ENCODE data around the gene SRRM3. TPM values are rescaled to one million over a fixed set of nuclear protein-coding genes. Genes with fewer than 3 reads are reported as not detected.
A peak's percentile ranks its signal among the peaks of the same experiment; 100 is the strongest.
"Not testable (repeated sequence)": the region's sequence is repeated elsewhere in the genome, so short reads cannot be mapped to it uniquely, and the experiment has no call there.

Gene SRRM3
- polyA plus RNA-seq, 2 donors, result 10.4 to 23.6 TPM

DNA sequence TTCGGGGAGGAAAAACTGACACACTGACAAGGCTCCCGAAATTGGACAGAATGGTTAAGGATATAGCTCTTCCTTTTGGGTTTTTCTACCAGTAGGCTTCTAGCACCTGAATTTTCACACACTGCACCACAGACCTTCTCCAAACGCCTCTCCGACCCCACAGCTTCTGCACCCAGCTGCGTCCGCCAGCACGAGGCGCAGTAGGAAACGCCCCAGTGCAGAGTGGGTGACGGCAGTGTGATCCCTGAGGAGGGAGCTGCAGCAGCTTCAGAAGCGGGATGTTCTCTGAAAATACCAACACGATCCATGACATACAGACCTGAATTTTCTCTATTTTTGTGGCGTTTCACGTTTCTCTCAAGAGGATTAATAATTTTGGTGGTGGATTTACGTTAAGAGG is 126.7 kb downstream of the SRRM3 start:
- Histone ChIP-seq H3K4me3 (ENCODE audit: low read depth in 1 of 2, low read length in 2 of 2) (no peak overlapping the region), H3K27ac (ENCODE audit: low read depth in 2 of 2, low read length in 1 of 2) (no peak overlapping the region), H3K4me1 (ENCODE audit: control insufficient read depth in 2 of 2, insufficient read depth in 2 of 2, low read length in 1 of 2) (no peaks in the 10 kb centered on the region), H3K36me3 (ENCODE audit: control insufficient read depth in 2 of 2, insufficient read depth in 2 of 2, low read length in 1 of 2) (peaks cover 16 to 23% of the 10 kb centered on the region in 2 donors), H3K9me3 (ENCODE audit: control insufficient read depth in 2 of 2, insufficient read depth in 1 of 2, low read depth in 1 of 2, low read length in 1 of 2) (no peaks in the 10 kb centered on the region), H3K27me3 (ENCODE audit: control insufficient read depth in 1 of 2, insufficient read depth in 2 of 2, low read length in 2 of 2) (no peaks in the 10 kb centered on the region)
- WGBS, 2 donors, result 80 to 82% methylated on average over 15 of the region's 15 CpGs

DNA sequence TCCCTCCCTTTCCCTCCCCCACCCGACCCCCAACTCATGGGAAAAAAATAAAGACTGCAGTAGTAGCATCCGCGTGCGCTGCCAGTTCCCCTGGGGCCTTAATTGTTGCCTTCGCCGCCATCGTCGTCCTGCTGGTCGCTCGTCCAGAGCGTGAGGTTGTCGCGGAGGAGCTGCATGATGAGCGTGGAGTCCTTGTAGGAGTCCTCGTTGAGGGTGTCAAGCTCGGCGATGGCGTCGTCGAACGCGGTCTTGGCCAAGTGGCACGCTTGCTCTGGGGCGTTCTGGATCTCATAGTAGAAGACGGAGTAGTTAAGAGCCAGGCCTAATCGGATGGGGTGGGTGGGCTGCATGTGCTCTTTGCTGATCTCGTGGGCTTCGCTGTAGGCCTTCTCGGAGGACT is 127.8 kb downstream of the SRRM3 start:
- peaks cover 0 to 3% of the 10 kb centered on the region in 2 donors for H3K4me1 ChIP-seq (ENCODE audit: control insufficient read depth in 2 of 2, insufficient read depth in 2 of 2, low read length in 1 of 2)

GRCh38 chr7:76330261-76330660 is 128.6 kb downstream of the SRRM3 start:
- H3K36me3 ChIP-seq (ENCODE audit: control insufficient read depth in 2 of 2, insufficient read depth in 2 of 2, low read length in 1 of 2), result peaks cover 16 to 19% of the 10 kb centered on the region in 2 donors
- no peaks in the 10 kb centered on the region for H3K9me3 ChIP-seq (ENCODE audit: control insufficient read depth in 2 of 2, insufficient read depth in 1 of 2, low read depth in 1 of 2, low read length in 1 of 2)
- no peak overlapping the region for H3K27ac ChIP-seq (ENCODE audit: low read depth in 2 of 2, low read length in 1 of 2)
- H3K4me1 ChIP-seq (ENCODE audit: control insufficient read depth in 2 of 2, insufficient read depth in 2 of 2, low read length in 1 of 2), result peaks cover 0 to 3% of the 10 kb centered on the region in 2 donors
- no peak overlapping the region for H3K4me3 ChIP-seq (ENCODE audit: low read depth in 1 of 2, low read length in 2 of 2)
- no peaks in the 10 kb centered on the region for H3K27me3 ChIP-seq (ENCODE audit: control insufficient read depth in 1 of 2, insufficient read depth in 2 of 2, low read length in 2 of 2)
- WGBS, 2 donors, result 70% methylated on average over 4 of the region's 4 CpGs

More for the DNA sequence above, 127.8 kb downstream of the SRRM3 start:
- WGBS, 2 donors, result 93 to 94% methylated on average over 29 of the region's 29 CpGs
- Histone ChIP-seq H3K27ac (ENCODE audit: low read depth in 2 of 2, low read length in 1 of 2) (no peak overlapping the region), H3K9me3 (ENCODE audit: control insufficient read depth in 2 of 2, insufficient read depth in 1 of 2, low read depth in 1 of 2, low read length in 1 of 2) (no peaks in the 10 kb centered on the region), H3K27me3 (ENCODE audit: control insufficient read depth in 1 of 2, insufficient read depth in 2 of 2, low read length in 2 of 2) (no peaks in the 10 kb centered on the region), H3K36me3 (ENCODE audit: control insufficient read depth in 2 of 2, insufficient read depth in 2 of 2, low read length in 1 of 2) (peaks cover 16 to 23% of the 10 kb centered on the region in 2 donors), H3K4me3 (ENCODE audit: low read depth in 1 of 2, low read length in 2 of 2) (no peak overlapping the region)

DNA sequence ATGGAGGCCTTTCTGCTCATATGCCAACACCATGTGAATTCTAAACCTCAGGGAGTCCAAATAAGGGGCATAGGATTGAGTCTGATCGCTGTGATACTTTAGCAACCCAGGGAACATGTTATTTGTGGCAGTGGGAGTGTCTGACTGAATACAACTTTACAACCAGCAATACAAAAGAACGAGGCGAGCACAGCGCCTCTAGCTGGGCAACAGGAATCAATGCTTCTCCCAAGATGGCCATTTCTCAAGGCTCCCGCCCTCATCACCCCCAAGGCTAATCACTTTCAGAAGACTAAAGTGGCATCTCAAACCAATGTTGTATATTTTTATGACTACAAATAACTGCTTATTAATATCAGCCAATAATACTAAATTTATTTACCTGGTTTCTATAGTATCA is 129.0 kb downstream of the SRRM3 start:
- H3K36me3 ChIP-seq (ENCODE audit: control insufficient read depth in 2 of 2, insufficient read depth in 2 of 2, low read length in 1 of 2), result peaks cover 16 to 19% of the 10 kb centered on the region in 2 donors
- no peaks in the 10 kb centered on the region for H3K27me3 ChIP-seq (ENCODE audit: control insufficient read depth in 1 of 2, insufficient read depth in 2 of 2, low read length in 2 of 2)
- no peak overlapping the region for H3K27ac ChIP-seq (ENCODE audit: low read depth in 2 of 2, low read length in 1 of 2)
- H3K9me3 ChIP-seq (ENCODE audit: control insufficient read depth in 2 of 2, insufficient read depth in 1 of 2, low read depth in 1 of 2, low read length in 1 of 2), result no peaks in the 10 kb centered on the region
- H3K4me3 ChIP-seq (ENCODE audit: low read depth in 1 of 2, low read length in 2 of 2), result no peak overlapping the region
- WGBS, 2 donors, result 84 to 93% methylated on average over 5 of the region's 5 CpGs
- peaks cover 0 to 3% of the 10 kb centered on the region in 2 donors for H3K4me1 ChIP-seq (ENCODE audit: control insufficient read depth in 2 of 2, insufficient read depth in 2 of 2, low read length in 1 of 2)

DNA sequence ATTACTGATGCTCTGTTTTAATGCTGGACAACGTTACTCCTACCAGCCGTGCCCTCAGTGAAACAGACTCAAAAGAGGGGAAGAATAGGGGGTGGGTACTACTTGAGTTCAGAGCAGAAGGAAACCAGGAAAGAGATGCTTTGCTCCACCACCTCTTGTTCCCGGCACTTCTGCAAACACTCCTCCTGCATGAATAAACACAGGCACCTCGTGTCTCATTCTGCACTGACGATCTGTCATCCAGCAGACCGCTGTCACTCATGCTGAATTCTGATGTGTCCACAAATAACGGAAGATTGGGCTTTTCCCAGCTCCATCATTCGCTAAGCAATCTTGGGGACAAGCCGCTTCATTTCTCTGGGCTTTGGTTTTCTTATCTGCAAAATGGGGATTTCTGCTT is 130.4 kb downstream of the SRRM3 start:
- no peak overlapping the region for H3K27ac ChIP-seq (ENCODE audit: low read depth in 2 of 2, low read length in 1 of 2)
- H3K4me3 ChIP-seq (ENCODE audit: low read depth in 1 of 2, low read length in 2 of 2), result no peak overlapping the region
- peaks cover 16% of the 10 kb centered on the region in 2 donors for H3K36me3 ChIP-seq (ENCODE audit: control insufficient read depth in 2 of 2, insufficient read depth in 2 of 2, low read length in 1 of 2)
- 66 to 80% methylated on average over 9 of the region's 9 CpGs for WGBS, 2 donors
- no peaks in the 10 kb centered on the region for H3K27me3 ChIP-seq (ENCODE audit: control insufficient read depth in 1 of 2, insufficient read depth in 2 of 2, low read length in 2 of 2)
- H3K9me3 ChIP-seq (ENCODE audit: control insufficient read depth in 2 of 2, insufficient read depth in 1 of 2, low read depth in 1 of 2, low read length in 1 of 2), result no peaks in the 10 kb centered on the region
- H3K4me1 ChIP-seq (ENCODE audit: control insufficient read depth in 2 of 2, insufficient read depth in 2 of 2, low read length in 1 of 2), result peaks cover 0 to 3% of the 10 kb centered on the region in 2 donors

DNA sequence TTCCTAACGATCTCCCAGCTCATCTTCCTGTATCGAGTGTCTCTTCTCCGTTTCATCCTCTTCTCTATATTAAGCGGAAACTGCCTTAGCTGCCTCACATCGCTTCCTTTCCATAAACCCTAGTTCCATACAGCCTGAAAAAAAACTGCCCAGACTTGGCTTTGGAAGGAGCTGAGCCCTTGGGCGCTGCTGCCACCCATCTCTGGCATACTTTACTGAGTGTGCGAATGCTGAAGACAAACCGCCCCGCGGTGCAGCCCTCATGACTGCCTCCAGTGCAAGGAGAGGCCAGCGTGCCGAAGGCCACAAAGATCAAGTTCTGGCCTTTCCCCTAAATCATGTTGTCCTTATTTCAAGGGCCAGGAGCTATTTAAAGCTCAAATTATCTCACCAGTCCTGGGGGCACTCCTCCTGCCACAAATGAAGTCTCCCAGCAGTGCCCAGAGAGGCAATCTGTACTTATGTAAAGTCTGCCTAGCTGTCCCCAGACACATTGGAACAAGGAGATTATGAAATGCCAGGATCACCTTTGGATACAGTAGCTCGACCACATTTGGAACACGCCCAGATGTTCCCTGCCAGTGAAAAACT is 131.9 kb downstream of the SRRM3 start:
- 66 to 69% methylated on average over 14 of the region's 14 CpGs for WGBS, 2 donors
- Histone ChIP-seq H3K9me3 (ENCODE audit: control insufficient read depth in 2 of 2, insufficient read depth in 1 of 2, low read depth in 1 of 2, low read length in 1 of 2) (no peaks in the 10 kb centered on the region), H3K4me3 (ENCODE audit: low read depth in 1 of 2, low read length in 2 of 2) (no peak overlapping the region), H3K27me3 (ENCODE audit: control insufficient read depth in 1 of 2, insufficient read depth in 2 of 2, low read length in 2 of 2) (no peaks in the 10 kb centered on the region), H3K27ac (ENCODE audit: low read depth in 2 of 2, low read length in 1 of 2) (peak overlapping the region in 1 of 2 donors; percentile 53), H3K36me3 (ENCODE audit: control insufficient read depth in 2 of 2, insufficient read depth in 2 of 2, low read length in 1 of 2) (peaks cover 12 to 13% of the 10 kb centered on the region in 2 donors), H3K4me1 (ENCODE audit: control insufficient read depth in 2 of 2, insufficient read depth in 2 of 2, low read length in 1 of 2) (peaks cover 3% of the 10 kb centered on the region in 2 donors)

GRCh38 chr7:76334320-76334967 is 132.7 kb downstream of the SRRM3 start:
- H3K9me3 ChIP-seq (ENCODE audit: control insufficient read depth in 2 of 2, insufficient read depth in 1 of 2, low read depth in 1 of 2, low read length in 1 of 2), result no peaks in the 10 kb centered on the region
- WGBS, 2 donors, result 88 to 93% methylated on average over 6 of the region's 6 CpGs
- peaks cover 7 to 11% of the 10 kb centered on the region in 2 donors for H3K36me3 ChIP-seq (ENCODE audit: control insufficient read depth in 2 of 2, insufficient read depth in 2 of 2, low read length in 1 of 2)
- H3K4me1 ChIP-seq (ENCODE audit: control insufficient read depth in 2 of 2, insufficient read depth in 2 of 2, low read length in 1 of 2), result peaks cover 3% of the 10 kb centered on the region in 2 donors
- no peak overlapping the region for H3K27ac ChIP-seq (ENCODE audit: low read depth in 2 of 2, low read length in 1 of 2)
- no peak overlapping the region for H3K4me3 ChIP-seq (ENCODE audit: low read depth in 1 of 2, low read length in 2 of 2)
- no peaks in the 10 kb centered on the region for H3K27me3 ChIP-seq (ENCODE audit: control insufficient read depth in 1 of 2, insufficient read depth in 2 of 2, low read length in 2 of 2)

GRCh38 chr7:76335417-76335816 is 133.7 kb downstream of the SRRM3 start:
- H3K4me1 ChIP-seq (ENCODE audit: control insufficient read depth in 2 of 2, insufficient read depth in 2 of 2, low read length in 1 of 2); H3K4me3 ChIP-seq (ENCODE audit: low read depth in 1 of 2, low read length in 2 of 2); H3K36me3 ChIP-seq (ENCODE audit: control insufficient read depth in 2 of 2, insufficient read depth in 2 of 2, low read length in 1 of 2); H3K27me3 ChIP-seq (ENCODE audit: control insufficient read depth in 1 of 2, insufficient read depth in 2 of 2, low read length in 2 of 2); H3K27ac ChIP-seq (ENCODE audit: low read depth in 2 of 2, low read length in 1 of 2); H3K9me3 ChIP-seq (ENCODE audit: control insufficient read depth in 2 of 2, insufficient read depth in 1 of 2, low read depth in 1 of 2, low read length in 1 of 2): not testable (repeated sequence)
- WGBS, 2 donors, result 90 to 91% methylated on average over 2 of the region's 2 CpGs

DNA sequence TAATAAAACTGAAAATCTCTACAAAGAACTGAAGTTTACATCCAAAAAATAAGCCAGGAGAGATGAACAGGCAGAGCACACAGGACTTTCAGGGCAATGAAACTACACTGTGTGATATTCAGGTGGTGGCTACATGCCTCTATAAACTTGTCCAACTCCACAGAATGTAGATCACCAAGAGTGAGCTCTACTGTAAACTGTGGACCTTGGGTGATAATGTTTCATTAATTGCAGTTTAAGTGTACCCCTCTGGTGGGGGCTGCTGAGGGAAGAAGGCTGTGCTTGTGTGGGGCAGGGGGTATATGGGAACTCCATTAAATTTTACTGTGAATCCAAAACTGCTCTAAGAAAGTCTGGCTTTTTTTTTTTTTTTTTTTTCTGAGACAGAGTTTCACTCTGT is 134.4 kb downstream of the SRRM3 start:
- Histone ChIP-seq H3K27ac (ENCODE audit: low read depth in 2 of 2, low read length in 1 of 2) (no peak overlapping the region), H3K36me3 (ENCODE audit: control insufficient read depth in 2 of 2, insufficient read depth in 2 of 2, low read length in 1 of 2) (peaks cover 0 to 3% of the 10 kb centered on the region in 2 donors), H3K27me3 (ENCODE audit: control insufficient read depth in 1 of 2, insufficient read depth in 2 of 2, low read length in 2 of 2) (no peaks in the 10 kb centered on the region), H3K4me3 (ENCODE audit: low read depth in 1 of 2, low read length in 2 of 2) (no peak overlapping the region), H3K9me3 (ENCODE audit: control insufficient read depth in 2 of 2, insufficient read depth in 1 of 2, low read depth in 1 of 2, low read length in 1 of 2) (no peaks in the 10 kb centered on the region), H3K4me1 (ENCODE audit: control insufficient read depth in 2 of 2, insufficient read depth in 2 of 2, low read length in 1 of 2) (peaks cover 3% of the 10 kb centered on the region in 2 donors)
